Measurements from ENCODE around the gene DUS1L.

GRCh38 chr17:82024859-82025258, 40.7 kb downstream of the DUS1L start:
- TF ChIP-seq CTCF (conservative IDR thresholded peaks at IDR 0.05 in 1 of 2, IDR thresholded peaks at IDR 0.05 in 1 of 2; ENCODE audit: extremely low read depth in 1 of 2, insufficient read depth in 1 of 2, low read depth in 1 of 2, low read length in 2 of 2) (no peak), EZH2 (IDR thresholded peaks at IDR 0.05; ENCODE audit: borderline replicate concordance, low read length) (no peak)

All from mammary epithelial cell (primary cell).